Amniotic epithelial cell (primary cell): ENCODE data around the gene GUCA1C.

Experiments
- DNase-seq: peaks from one replicate; pipeline ENCODE4 v3.0.0-alpha.2; 2010; ENCODE audit warnings: low read depth

The GUCA1C gene

DNA sequence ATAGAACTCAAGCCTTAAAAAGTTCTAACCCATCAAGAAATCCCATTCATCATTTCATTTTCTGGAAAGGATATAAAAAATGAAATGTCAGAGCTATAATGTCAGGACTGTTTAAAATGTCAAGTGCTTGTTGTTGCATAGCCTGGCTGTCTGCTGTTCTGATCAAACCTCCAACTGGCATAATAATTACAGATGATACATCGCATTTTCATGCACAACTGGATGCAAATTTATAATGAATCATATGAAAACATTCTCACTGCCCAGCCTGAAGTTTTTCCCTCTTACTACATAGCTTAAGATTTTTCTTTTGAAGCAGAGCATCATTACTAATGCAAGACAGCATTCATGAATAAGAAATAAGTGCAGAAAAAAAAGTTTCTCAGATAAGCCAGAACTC, 46.5 kb downstream of the GUCA1C start:
- DNase-seq, result no peak

DNA sequence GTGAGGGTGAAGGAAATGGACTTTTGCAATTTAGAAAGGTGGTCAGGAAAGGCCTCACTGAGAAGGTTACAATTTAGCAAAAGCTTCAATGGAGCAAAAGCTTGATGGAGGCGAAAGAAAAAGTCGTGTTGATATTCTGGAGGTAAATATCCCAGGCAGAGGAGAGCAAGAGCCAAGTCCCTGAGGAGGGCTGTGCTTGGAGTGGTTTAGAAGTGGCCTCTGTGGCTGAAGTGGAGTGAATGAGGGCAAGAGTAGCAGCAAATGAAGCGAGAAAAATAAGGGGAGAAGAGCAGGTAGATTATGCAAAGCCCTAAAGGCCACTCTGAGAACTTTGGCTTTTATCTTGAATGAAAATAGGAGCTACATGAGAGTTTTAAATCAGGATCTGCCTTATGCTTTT, 54.1 kb downstream of the GUCA1C start:
- DNase-seq, result no peak

DNA sequence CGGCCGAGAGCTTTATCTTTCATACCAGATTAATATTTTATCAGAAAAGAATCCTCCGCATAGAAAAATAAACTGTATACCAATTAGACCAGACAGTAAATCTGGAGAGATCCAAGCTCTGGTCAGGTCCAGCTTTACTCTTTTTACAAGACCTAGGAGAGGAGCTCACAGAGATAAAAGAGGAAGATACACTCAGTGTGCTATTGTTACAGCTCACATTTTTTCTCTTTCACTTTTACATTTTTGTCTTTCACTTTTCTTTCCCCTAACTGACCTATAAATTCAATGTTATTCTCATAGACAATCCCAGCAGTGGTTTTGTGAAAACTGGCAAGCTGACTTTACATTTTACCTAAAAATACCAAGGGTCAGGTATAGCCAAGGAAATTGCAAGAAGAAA, 55.8 kb downstream of the GUCA1C start:
- no peak for DNase-seq

DNA sequence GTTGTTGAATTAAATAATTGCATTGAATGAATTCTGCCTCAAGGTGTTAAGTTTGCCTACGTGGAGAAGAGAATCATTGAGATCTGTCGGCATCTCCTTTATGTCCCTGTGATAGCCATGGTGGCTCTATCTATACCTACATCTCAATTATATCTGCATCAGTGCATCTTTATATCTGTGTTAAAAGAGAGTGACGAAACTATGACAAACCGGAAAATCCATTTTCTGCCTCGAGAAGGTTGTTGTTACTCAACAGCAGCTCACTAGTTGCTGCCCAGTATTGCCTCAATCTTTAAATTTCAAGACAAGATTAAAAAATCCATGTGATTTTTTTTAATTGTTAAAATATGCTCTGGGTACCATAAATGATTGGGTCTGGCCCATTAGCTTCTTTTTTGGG, 58.7 kb downstream of the GUCA1C start:
- DNase-seq, result no peak

DNA sequence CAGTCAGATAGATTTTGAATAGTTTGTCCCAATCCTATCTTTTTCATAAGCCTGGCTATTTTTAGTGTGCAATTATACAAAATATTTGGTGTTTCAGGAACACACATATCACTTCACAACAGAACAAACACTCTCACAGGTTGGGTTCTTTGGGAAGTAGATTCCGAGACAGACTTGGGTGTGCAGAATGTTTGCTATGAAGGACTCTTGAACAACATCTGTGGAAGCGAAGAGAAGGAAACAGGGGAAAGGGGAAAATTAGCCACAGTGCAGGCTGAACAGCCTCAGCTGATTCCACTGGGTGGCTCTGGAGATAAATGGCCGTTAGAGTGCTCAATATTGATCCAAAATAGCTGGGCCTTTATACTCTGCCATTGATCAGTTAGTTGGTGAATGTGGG, 61.8 kb downstream of the GUCA1C start:
- no peak for DNase-seq

DNA sequence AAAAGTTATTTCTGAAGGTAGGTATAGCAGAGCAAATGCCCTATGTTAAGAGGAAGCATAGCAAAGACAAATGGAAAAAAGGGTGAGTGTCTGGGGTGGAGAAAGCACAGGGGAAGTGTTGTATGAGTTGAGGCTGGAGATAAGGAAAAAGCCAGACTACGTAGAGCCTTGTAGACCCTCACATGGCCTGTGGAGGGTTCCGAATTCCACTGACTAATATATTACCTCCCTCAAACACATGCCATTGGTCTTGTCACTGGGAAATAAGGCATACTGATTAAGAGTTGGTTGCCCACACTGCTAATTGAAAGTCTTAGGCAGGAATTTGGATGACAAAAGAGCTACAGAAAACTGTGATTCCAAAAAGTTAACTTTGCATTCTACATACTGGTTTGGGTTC, 65.9 kb downstream of the GUCA1C start:
- DNase-seq, result no peak

DNA sequence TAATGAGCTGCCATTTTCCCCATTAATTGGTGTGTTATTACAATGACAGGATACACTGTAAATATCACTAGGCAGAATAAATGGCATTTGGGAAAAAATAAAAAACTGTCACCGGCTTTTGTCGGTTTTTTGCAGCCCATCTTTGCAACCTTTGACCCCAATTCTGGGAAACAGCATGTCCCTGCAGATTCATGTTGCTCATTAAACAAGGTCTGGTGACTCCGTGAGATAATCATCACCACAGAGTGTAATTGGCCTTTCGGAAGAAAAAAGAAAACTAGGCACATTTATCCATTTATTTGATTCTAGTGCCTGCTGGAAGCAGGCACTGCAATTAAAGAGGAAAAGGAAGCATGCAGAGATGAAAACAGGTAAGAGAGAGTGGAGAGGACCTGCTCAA, 66.6 kb downstream of the GUCA1C start:
- DNase-seq, result no peak

DNA sequence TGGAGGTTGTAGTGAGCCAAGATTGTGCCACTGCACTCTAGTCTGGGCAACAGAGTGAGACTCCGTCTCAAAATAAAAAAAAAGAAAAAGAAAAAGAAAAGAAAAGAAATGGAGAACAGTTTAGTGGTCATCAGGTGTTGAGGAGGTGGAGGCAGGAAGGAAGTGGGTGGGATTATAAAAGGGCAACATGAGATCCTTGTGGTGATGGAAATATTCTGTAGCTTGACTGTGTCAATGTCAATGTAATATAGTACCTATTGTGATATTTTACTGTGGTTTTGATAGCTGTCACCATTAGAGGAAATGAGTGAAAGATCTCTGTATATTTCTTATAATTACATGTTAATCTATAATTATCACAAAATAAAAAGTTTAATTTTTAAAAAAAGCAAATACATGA, 70.3 kb downstream of the GUCA1C start:
- no peak for DNase-seq

DNA sequence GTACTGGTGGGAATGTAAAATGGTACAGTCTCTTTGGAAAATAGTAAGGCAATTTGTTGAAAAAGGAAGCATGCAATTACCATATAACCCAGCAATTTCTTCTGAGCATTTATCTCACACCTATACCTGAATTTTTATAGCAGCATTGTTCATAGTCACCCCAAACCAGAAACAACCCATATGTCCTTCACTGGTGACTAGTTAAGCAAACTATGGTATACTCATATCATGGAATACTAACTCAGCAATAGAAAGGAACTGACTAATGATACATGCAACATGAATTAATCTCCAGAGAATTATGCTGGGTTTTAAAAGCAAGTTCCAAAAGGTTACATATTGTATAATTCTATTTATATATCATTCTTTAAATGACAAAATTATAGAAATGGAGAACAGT, 70.9 kb downstream of the GUCA1C start:
- DNase-seq, result no peak

DNA sequence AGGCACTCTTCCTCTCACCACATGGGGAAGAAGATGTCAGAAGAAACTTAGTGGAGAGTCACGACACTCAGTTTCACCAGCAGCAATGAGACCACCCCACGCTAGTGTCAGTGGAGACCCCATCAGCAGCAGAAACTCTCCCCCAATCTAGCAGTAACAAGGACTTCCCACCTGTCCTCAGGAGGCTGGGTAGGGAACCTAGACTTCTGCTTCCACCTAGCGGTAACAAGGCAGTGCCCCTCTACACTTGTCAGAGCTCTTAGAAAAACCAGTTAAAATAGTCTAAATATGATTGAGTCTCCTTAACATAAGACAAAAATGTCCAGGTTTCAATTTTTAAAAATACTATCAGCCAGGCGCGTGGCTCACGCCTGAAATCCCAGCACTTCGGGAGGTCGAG, 73.8 kb downstream of the GUCA1C start:
- no peak for DNase-seq

DNA sequence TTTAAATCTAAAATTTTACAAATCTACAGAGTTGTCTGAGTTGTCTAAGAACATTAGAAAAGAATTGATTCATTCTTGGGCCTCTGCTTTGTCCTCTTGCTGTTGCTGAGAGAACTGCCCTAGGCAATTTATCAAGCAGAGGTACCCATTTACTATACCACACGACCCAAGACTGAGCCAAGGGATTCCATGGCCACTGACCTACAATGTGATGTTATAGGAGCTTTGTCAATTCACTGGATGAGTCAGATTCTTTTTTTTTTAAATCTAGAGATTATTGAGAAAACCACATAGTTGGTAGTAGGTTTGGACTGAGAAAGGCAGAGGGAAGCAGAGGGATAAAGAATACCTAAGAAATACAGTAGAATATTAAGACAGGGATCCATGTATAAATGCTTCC, 75.8 kb downstream of the GUCA1C start:
- no peak for DNase-seq

DNA sequence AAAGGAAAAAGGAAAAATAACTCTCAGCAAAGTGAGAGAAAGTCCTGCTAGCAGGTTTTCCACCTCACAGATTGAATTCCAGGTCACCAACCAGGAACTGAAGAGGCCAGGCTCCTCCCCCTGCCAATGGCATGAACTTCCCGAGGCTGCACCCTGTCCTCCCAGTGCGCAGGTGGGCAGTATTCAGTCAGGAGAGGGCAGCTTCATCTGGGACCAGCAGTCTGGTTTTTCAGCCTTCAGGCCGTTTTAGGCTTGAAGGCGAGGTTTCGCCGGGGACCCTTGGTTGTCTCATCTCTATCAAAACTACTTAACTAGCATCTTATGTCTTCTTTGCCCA, 89.9 kb downstream of the GUCA1C start:
- DNase-seq, result no peak

DNA sequence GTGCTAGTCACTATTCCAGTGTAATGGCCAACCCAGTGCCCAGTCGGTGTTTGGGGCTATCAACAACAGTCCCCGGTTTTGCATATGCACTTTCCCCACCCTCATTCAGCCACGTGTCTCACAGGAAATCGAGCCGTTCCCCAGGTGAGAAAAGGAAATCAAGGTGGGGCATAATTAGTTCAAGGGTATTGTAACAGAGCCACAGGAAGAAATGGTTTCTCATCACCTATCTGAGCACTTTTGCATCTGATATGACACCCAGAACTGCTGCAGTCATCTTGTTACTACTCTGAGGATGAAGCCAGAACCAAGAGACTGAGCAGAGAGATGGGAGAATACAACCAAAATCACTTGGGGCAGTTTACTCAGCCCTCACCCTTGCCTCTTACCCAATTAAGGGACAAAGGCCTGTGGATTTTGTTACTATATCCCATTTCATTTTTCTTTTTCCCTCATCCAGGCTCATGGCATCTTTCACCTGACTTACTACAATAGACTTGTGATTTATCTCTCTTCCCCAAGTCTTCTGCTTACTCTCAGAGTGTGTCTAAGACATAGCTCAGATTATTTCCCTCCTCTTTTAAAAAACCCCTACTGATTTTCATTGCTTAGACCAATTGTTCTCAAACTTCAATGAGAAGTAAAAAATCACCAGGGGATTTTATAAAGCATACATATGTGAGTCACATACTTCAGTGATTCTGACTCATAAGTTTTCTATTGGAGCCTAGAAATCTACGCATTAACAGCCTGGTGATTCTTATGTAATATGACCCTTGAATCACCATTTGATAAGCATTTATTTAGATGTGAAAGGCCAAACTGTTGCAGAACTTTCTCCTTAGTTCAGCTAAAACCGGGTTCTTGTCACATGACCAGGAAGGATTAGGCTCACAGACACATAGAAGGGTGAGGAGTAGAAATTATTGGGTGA, 90.5 kb downstream of the GUCA1C start:
- DNase-seq, result peak; percentile 80

DNA sequence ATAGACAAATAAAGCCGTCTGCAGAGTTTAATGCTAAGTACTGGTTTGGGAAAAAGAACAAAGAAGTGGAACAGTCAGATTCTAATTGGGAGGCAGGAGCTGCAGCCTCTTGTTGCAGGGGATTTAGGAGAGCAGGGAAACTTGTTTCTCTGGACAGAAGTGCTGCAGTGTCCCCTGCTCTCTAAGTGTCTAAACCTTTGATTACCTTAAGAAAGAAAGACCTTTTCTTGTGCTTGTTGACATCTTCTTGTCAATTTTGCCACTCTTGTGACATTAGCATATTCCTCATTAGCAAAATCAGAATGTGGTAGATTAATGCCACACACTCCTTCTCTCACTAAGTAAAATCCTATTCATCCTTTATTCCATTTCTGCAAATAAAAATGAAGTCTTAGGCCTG, 92.3 kb downstream of the GUCA1C start:
- no peak for DNase-seq
